HCT116 (cell line): ENCODE data around the gene ALPL. TPM values are rescaled to one million over a fixed set of nuclear protein-coding genes. Genes with fewer than 3 reads are reported as not detected.

Experiments used
- ATAC-seq: fragments of 200-7000 bp; cut with Tn5 transposase; 2 replicates; pipeline ENCODE4 v1.9.1; 2020; ENCODE audit warnings: mild to moderate bottlenecking, moderate library complexity
- BruUV-seq: library from RNA; stranded (reverse); fragments of 400-500 nt; replicated peaks from 2 replicates; lab custom pipeline; 2021; lab: Mats Ljungman, UMichigan
- CTCF ChIA-PET: fragments of 300-600 bp; sonication (Branson Sonifier 250); formaldehyde crosslinking; loops from one replicate; lab custom pipeline; 2021; ENCODE audit warnings: antibody characterized with exemption; lab: Charles Lee
- POLR2A ChIA-PET: fragments of 300-600, 350-600 bp; sonication (Branson Sonifier 250); formaldehyde crosslinking; loops from one replicate; lab custom pipeline; 2021; ENCODE audit warnings: antibody characterized with exemption; lab: Charles Lee
- RAD21 ChIA-PET, 2 experiments: fragments of 300-600 bp; sonication (Branson Sonifier 250); formaldehyde crosslinking; loops; one replicate each; lab custom pipeline; 2023; ENCODE audit warnings: low total read pairs in 2 of 2; ENCODE audit not compliant: uncharacterized antibody in 2 of 2, unreplicated experiment in 2 of 2, low non-redundant PET in 1 of 2; lab: Charles Lee
- DNase-seq: peaks from one replicate; pipeline ENCODE4 v3.0.0-alpha.2; 2010; ENCODE audit warnings: low read depth, low spot score
- H2AFZ ChIP-seq: fragments of 200-600 bp; shearing (Covaris generic), sonication (generic); 2 replicates; pipeline ENCODE4 v1.6.1; 2017; ENCODE audit warnings: low read depth, mixed run types, mixed read lengths, antibody characterized with exemption, low read length; ENCODE audit not compliant: poor library complexity, severe bottlenecking
- H3K27ac ChIP-seq: 2 replicates; pipeline ENCODE4 v1.5.1; 2012; ENCODE audit warnings: low read depth, low read length
- H3K27me3 ChIP-seq: fragments of 200-600 bp; sonication (generic); 2 replicates; pipeline ENCODE4 v1.6.1; 2016; ENCODE audit warnings: mixed run types, low read length, mixed read lengths; ENCODE audit not compliant: insufficient read depth
- H3K36me3 ChIP-seq, 2 experiments: fragments of 200-500 bp in 1 of 2; fragments of 200-600 bp in 1 of 2; sonication (Bioruptor generic) in 1 of 2; sonication (generic) in 1 of 2; 2 replicates each; pipeline versions ENCODE4 v1.5.1 to v1.6.1; 2014 to 2016; ENCODE audit warnings: low read length in 2 of 2, inconsistent platforms in 1 of 2, mixed read lengths in 1 of 2, mixed run types in 1 of 2; ENCODE audit not compliant: insufficient read depth in 2 of 2, control insufficient read depth in 1 of 2
- H3K4me1 ChIP-seq, 2 experiments: fragments of 200-600 bp in 1 of 2; sonication (generic) in 1 of 2; 2 replicates each; pipeline versions ENCODE4 v1.5.1 to v1.6.1; 2012 to 2017; ENCODE audit warnings: low read length in 2 of 2, inconsistent platforms in 1 of 2, mild to moderate bottlenecking in 1 of 2, mixed read lengths in 1 of 2, mixed run types in 1 of 2, moderate library complexity in 1 of 2; ENCODE audit not compliant: insufficient read depth in 2 of 2, control insufficient read depth in 1 of 2
- H3K4me2 ChIP-seq: fragments of 200-600 bp; sonication (generic); 2 replicates; pipeline ENCODE4 v1.6.1; 2017; ENCODE audit warnings: mixed run types, low read length, mixed read lengths
- H3K4me3 ChIP-seq, 2 experiments: fragments of 200-600 bp in 1 of 2; sonication (generic) in 1 of 2; replicated peaks in 1 of 2; 2 replicates each; pipeline ENCODE4 v1.5.1; 2011 to 2016; ENCODE audit warnings: low read length in 2 of 2, control low read depth in 1 of 2, low read depth in 1 of 2, mild to moderate bottlenecking in 1 of 2, mixed read lengths in 1 of 2, mixed run types in 1 of 2
- H3K79me2 ChIP-seq: fragments of 200-600 bp; sonication (generic); 2 replicates; pipeline ENCODE4 v1.6.1; 2017; ENCODE audit warnings: mild to moderate bottlenecking, mixed run types, low read length, moderate library complexity, mixed read lengths; ENCODE audit not compliant: insufficient read depth
- H3K9ac ChIP-seq: fragments of 200-600 bp; sonication (generic); 2 replicates; pipeline ENCODE4 v1.6.1; 2016; ENCODE audit warnings: low read length, mixed read lengths
- H3K9me2 ChIP-seq: fragments of 200-600 bp; sonication (generic), shearing (Covaris generic); 2 replicates; pipeline ENCODE4 v1.6.1; 2017; ENCODE audit warnings: mixed run types, mild to moderate bottlenecking, moderate library complexity; ENCODE audit not compliant: insufficient read depth
- H3K9me3 ChIP-seq, 2 experiments: fragments of 200-500 bp in 1 of 2; fragments of 200-600 bp in 1 of 2; sonication (Bioruptor generic) in 1 of 2; sonication (generic) in 1 of 2; 2 replicates each; pipeline ENCODE4 v1.6.1; 2014 to 2017; ENCODE audit warnings: low read length in 2 of 2, mixed read lengths in 2 of 2, inconsistent platforms in 1 of 2, low read depth in 1 of 2, mild to moderate bottlenecking in 1 of 2, mixed run types in 1 of 2, moderate library complexity in 1 of 2; ENCODE audit not compliant: control insufficient read depth in 1 of 2, insufficient read depth in 1 of 2
- H4K20me1 ChIP-seq: fragments of 200-600 bp; sonication (generic), shearing (Covaris generic); 2 replicates; pipeline ENCODE4 v1.6.1; 2017; ENCODE audit warnings: mixed run types, mild to moderate bottlenecking, moderate library complexity; ENCODE audit not compliant: insufficient read depth
- ATF3 ChIP-seq: IDR thresholded peaks from 2 replicates; pipeline ENCODE4 v1.6.1; 2012
- CBX3 ChIP-seq: IDR thresholded peaks from 2 replicates; pipeline ENCODE4 v1.6.1; 2012; ENCODE audit warnings: low read depth
- CEBPB ChIP-seq: IDR thresholded peaks from 2 replicates; pipeline ENCODE4 v1.6.1; 2012; ENCODE audit warnings: low read depth
- EGR1 ChIP-seq: IDR thresholded peaks from 2 replicates; pipeline ENCODE4 v1.6.1; 2012; ENCODE audit warnings: low read depth
- EZH2 ChIP-seq: fragments of 200-600 bp; sonication (generic); IDR thresholded peaks from 2 replicates; pipeline ENCODE4 v1.6.1; 2017; ENCODE audit warnings: antibody characterized with exemption, mixed run types
- FOSL1 ChIP-seq: IDR thresholded peaks from 2 replicates; pipeline ENCODE4 v1.6.1; 2012; ENCODE audit warnings: low read depth
- JUND ChIP-seq: IDR thresholded peaks from 2 replicates; pipeline ENCODE4 v1.6.1; 2012
- RAD21 ChIP-seq: IDR thresholded peaks from 2 replicates; pipeline ENCODE4 v1.6.1; 2012; ENCODE audit warnings: low read depth, mild to moderate bottlenecking
- SRF ChIP-seq: IDR thresholded peaks from 2 replicates; pipeline ENCODE4 v1.6.1; 2012; ENCODE audit warnings: low read depth
- TCF7L2 ChIP-seq: IDR thresholded peaks from 2 replicates; pipeline ENCODE4 v1.7.0; 2011; ENCODE audit warnings: borderline replicate concordance, inconsistent platforms; ENCODE audit not compliant: insufficient read depth, insufficient read length; ENCODE audit errors: extremely low read depth
- ZNF274 ChIP-seq: fragments of 200-500 bp; sonication (Bioruptor generic); IDR thresholded peaks from 2 replicates; pipeline ENCODE4 v1.6.1; 2014; ENCODE audit warnings: mild to moderate bottlenecking, low read depth, low read length, inconsistent platforms
- intact Hi-C: fragments of 100-400 bp; cut with micrococcal nuclease; formaldehyde crosslinking; loops from 2 replicates; pipeline ENCODE4 v1.10.0; 2022
- total RNA-seq: library from RNA; stranded (reverse); gene quantifications from one replicate; pipeline ENCODE4 v1.2.1, GENCODE V29; 2021; ENCODE audit not compliant: unreplicated experiment
- TF ChIP-seq, protein P1 (sequence below), 3 experiments: fragments of 200-600 bp in 1 of 3; sonication (generic) in 1 of 3; IDR thresholded peaks in 2 of 3; conservative IDR thresholded peaks in 1 of 3; 2 replicates each; pipeline ENCODE4 v1.5.1; 2012 to 2017; ENCODE audit warnings: low read depth in 2 of 3, low read length in 2 of 3, antibody characterized with exemption in 1 of 3, borderline replicate concordance in 1 of 3, control low read depth in 1 of 3, mild to moderate bottlenecking in 1 of 3, mixed read lengths in 1 of 3, mixed run types in 1 of 3, moderate library complexity in 1 of 3; ENCODE audit not compliant: insufficient read depth in 1 of 3

The ALPL gene
- total RNA-seq, 1 experiment from 2014 or later = 0.61 TPM

- no TSS peak for BruUV-seq
- intact Hi-C loops = no loop called here
- Histone ChIP-seq H3K79me2 (no peaks in the 10 kb centered on the region), H3K9me3 (no peaks in the 10 kb centered on the region), H3K27ac (no peak overlapping the region), H3K27me3 (no peaks in the 10 kb centered on the region), H3K9me2 (no peaks in the 10 kb centered on the region), H3K4me1 (peaks cover 12 to 18% of the 10 kb centered on the region in 2 experiments; a peak in 3 of 4 replicates), H3K4me3 (no peak overlapping the region), H3K4me2 (no peak overlapping the region), H4K20me1 (no peaks in the 10 kb centered on the region), H3K9ac (no peak overlapping the region), H3K36me3 (no peaks in the 10 kb centered on the region), H2AFZ (no peak overlapping the region)
- DNase-seq (no peak), ATAC-seq (no peak)
- ChIA-PET POLR2A (no interaction called here), CTCF (no interaction called here), RAD21 (no interaction called here)
- no peak for TF ChIP-seq CBX3
- TF ChIP-seq, protein P1, sequence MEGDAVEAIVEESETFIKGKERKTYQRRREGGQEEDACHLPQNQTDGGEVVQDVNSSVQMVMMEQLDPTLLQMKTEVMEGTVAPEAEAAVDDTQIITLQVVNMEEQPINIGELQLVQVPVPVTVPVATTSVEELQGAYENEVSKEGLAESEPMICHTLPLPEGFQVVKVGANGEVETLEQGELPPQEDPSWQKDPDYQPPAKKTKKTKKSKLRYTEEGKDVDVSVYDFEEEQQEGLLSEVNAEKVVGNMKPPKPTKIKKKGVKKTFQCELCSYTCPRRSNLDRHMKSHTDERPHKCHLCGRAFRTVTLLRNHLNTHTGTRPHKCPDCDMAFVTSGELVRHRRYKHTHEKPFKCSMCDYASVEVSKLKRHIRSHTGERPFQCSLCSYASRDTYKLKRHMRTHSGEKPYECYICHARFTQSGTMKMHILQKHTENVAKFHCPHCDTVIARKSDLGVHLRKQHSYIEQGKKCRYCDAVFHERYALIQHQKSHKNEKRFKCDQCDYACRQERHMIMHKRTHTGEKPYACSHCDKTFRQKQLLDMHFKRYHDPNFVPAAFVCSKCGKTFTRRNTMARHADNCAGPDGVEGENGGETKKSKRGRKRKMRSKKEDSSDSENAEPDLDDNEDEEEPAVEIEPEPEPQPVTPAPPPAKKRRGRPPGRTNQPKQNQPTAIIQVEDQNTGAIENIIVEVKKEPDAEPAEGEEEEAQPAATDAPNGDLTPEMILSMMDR (IDR thresholded peaks at IDR 0.05 in 2 of 3, conservative IDR thresholded peaks at IDR 0.05 in 1 of 3; ENCODE audit: borderline replicate concordance in 1 of 3, insufficient read depth in 1 of 3, low read depth in 2 of 3, low read length in 2 of 3) = no peak
- TF ChIP-seq ATF3 = no peak
- no peak for TF ChIP-seq ZNF274
- TF ChIP-seq EGR1 = no peak
- no peak for TF ChIP-seq TCF7L2
- no peak for TF ChIP-seq RAD21
- no peak for TF ChIP-seq FOSL1
- TF ChIP-seq JUND = no peak
- TF ChIP-seq EZH2 = no peak
- no peak for TF ChIP-seq SRF
- no peak for TF ChIP-seq CEBPB
Measured at GRCh38 chr1:21577324-21577723, 68.1 kb downstream of the ALPL start.
